HepG2 (cell line): ENCODE results near the gene EVA1C. TPM values are rescaled to one million over a fixed set of nuclear protein-coding genes. Genes with fewer than 3 reads are reported as not detected.

ENCODE experiments used
- ARID2 ChIP-seq: sonication (generic); formaldehyde crosslinking; IDR thresholded peaks from 2 replicates; pipeline ENCODE4 v1.8.1; 2022; ENCODE audit warnings: mild to moderate bottlenecking, missing genetic modification reagents, borderline replicate concordance
- BCL3 ChIP-seq: sonication (generic); formaldehyde crosslinking; IDR thresholded peaks from 2 replicates; pipeline ENCODE4 v1.5.1; 2020; ENCODE audit warnings: mild to moderate bottlenecking, missing genetic modification reagents, moderate library complexity
- BCL6 ChIP-seq: IDR thresholded peaks from 2 replicates; pipeline ENCODE4 v1.6.1; 2016; ENCODE audit warnings: missing genetic modification reagents, missing compliant biosample characterization
- CENPX ChIP-seq: sonication (generic); formaldehyde crosslinking; IDR thresholded peaks from 2 replicates; pipeline ENCODE4 v1.9.0; 2021; ENCODE audit warnings: mild to moderate bottlenecking, missing genetic modification reagents, moderate library complexity
- CREM ChIP-seq, 2 experiments: sonication (generic) in 1 of 2; formaldehyde crosslinking in 1 of 2; IDR thresholded peaks; 2 replicates each; pipeline versions ENCODE4 v1.4.0 to v1.6.1; 2016 to 2020; ENCODE audit warnings: antibody characterized with exemption in 1 of 2, mild to moderate bottlenecking in 1 of 2, missing genetic modification reagents in 1 of 2
- EED ChIP-seq: sonication (generic); formaldehyde crosslinking; IDR thresholded peaks from 2 replicates; pipeline ENCODE4 v1.5.0; 2020; ENCODE audit warnings: mild to moderate bottlenecking, missing genetic modification reagents
- FOXA1 ChIP-seq, 2 experiments: fragments of 450-650 bp in 1 of 2; sonication (generic) in 1 of 2; formaldehyde crosslinking in 1 of 2; IDR thresholded peaks; 2 replicates each; pipeline versions ENCODE4 v1.4.0 to v1.6.1; 2016 to 2020; ENCODE audit warnings: missing genetic modification reagents in 1 of 2
- GATAD2A ChIP-seq: IDR thresholded peaks from 2 replicates; pipeline ENCODE4 v1.6.1; 2016
- HNRNPK ChIP-seq: fragments of 200-400 bp; formaldehyde crosslinking; IDR thresholded peaks from 2 replicates; pipeline ENCODE4 v1.6.1; 2018; ENCODE audit warnings: low read length, low read depth, moderate library complexity, mild to moderate bottlenecking; ENCODE audit not compliant: poor library complexity, severe bottlenecking
- IRF9 ChIP-seq: sonication (generic); formaldehyde crosslinking; IDR thresholded peaks from 2 replicates; pipeline ENCODE4 v1.8.0; 2022; ENCODE audit warnings: missing genetic modification reagents, mild to moderate bottlenecking, borderline replicate concordance
- JUN ChIP-seq: sonication (generic); formaldehyde crosslinking; IDR thresholded peaks from 2 replicates; pipeline ENCODE4 v1.4.0; 2020; ENCODE audit warnings: mild to moderate bottlenecking, missing genetic modification reagents
- JUNB ChIP-seq: sonication (generic); formaldehyde crosslinking; IDR thresholded peaks from 2 replicates; pipeline ENCODE4 v1.8.0; 2022; ENCODE audit warnings: missing genetic modification reagents, mild to moderate bottlenecking, borderline replicate concordance
- KDM2A ChIP-seq: sonication (generic); formaldehyde crosslinking; IDR thresholded peaks from 2 replicates; pipeline ENCODE4 v1.4.0; 2020; ENCODE audit warnings: low read depth, missing genetic modification reagents, borderline replicate concordance
- MAX ChIP-seq: IDR thresholded peaks from 2 replicates; pipeline ENCODE4 v1.6.1; 2012; ENCODE audit warnings: inconsistent platforms
- MEIS2 ChIP-seq: sonication (generic); formaldehyde crosslinking; IDR thresholded peaks from 2 replicates; pipeline ENCODE4 v1.9.0; 2021; ENCODE audit warnings: mild to moderate bottlenecking, missing genetic modification reagents
- MTF2 ChIP-seq: sonication (generic); formaldehyde crosslinking; IDR thresholded peaks from 2 replicates; pipeline ENCODE4 v1.5.0; 2020; ENCODE audit warnings: missing genetic modification reagents, borderline replicate concordance
- NCOA5 ChIP-seq: sonication (generic); formaldehyde crosslinking; IDR thresholded peaks from 2 replicates; pipeline ENCODE4 v1.4.0; 2020; ENCODE audit warnings: missing genetic modification reagents
- NFE2L1 ChIP-seq: sonication (generic); formaldehyde crosslinking; IDR thresholded peaks from 2 replicates; pipeline ENCODE4 v1.4.0; 2020; ENCODE audit warnings: missing genetic modification reagents, mild to moderate bottlenecking, borderline replicate concordance
- SRSF1 ChIP-seq: fragments of 200-400 bp; formaldehyde crosslinking; optimal IDR thresholded peaks from 2 replicates; pipeline ENCODE3; 2017; ENCODE audit warnings: mild to moderate bottlenecking, low read depth, low read length, moderate library complexity
- THAP11 ChIP-seq: IDR thresholded peaks from 2 replicates; pipeline ENCODE4 v1.6.1; 2016; ENCODE audit warnings: missing biosample characterization, missing genetic modification reagents
- ZBTB20 ChIP-seq: sonication (generic); formaldehyde crosslinking; IDR thresholded peaks from 2 replicates; pipeline ENCODE4 v1.8.1; 2023; ENCODE audit warnings: missing genetic modification reagents, low read depth, mild to moderate bottlenecking, borderline replicate concordance
- ZBTB42 ChIP-seq: sonication (generic); formaldehyde crosslinking; IDR thresholded peaks from 2 replicates; pipeline ENCODE4 v1.5.0; 2020; ENCODE audit warnings: mild to moderate bottlenecking, missing genetic modification reagents
- ZBTB8A ChIP-seq: sonication (generic); formaldehyde crosslinking; IDR thresholded peaks from 2 replicates; pipeline ENCODE4 v1.4.0; 2020; ENCODE audit warnings: mild to moderate bottlenecking, low read depth, missing genetic modification reagents, borderline replicate concordance
- ZNF253 ChIP-seq: sonication (generic); formaldehyde crosslinking; IDR thresholded peaks from 2 replicates; pipeline ENCODE4 v1.8.0; 2022; ENCODE audit warnings: mild to moderate bottlenecking, missing genetic modification reagents, borderline replicate concordance
- ZNF468 ChIP-seq: sonication (generic); formaldehyde crosslinking; IDR thresholded peaks from 2 replicates; pipeline ENCODE4 v1.8.0; 2022; ENCODE audit warnings: mild to moderate bottlenecking, moderate library complexity, missing genetic modification reagents
- ZNF674 ChIP-seq: sonication (generic); formaldehyde crosslinking; IDR thresholded peaks from 2 replicates; pipeline ENCODE4 v1.5.0; 2020; ENCODE audit warnings: low read depth, mild to moderate bottlenecking, missing genetic modification reagents
- ZNF713 ChIP-seq: sonication (generic); formaldehyde crosslinking; IDR thresholded peaks from 2 replicates; pipeline ENCODE4 v1.4.0; 2020; ENCODE audit warnings: mild to moderate bottlenecking, missing genetic modification reagents
- ZNF749 ChIP-seq: sonication (generic); formaldehyde crosslinking; IDR thresholded peaks from 2 replicates; pipeline ENCODE4 v1.8.0; 2022; ENCODE audit warnings: mild to moderate bottlenecking, missing genetic modification reagents, moderate library complexity, borderline replicate concordance
- polyA plus RNA-seq, 8 experiments: library from polyadenylated mRNA; depleted of rRNA in 3 of 8; stranded (reverse) in 7 of 8; unstranded in 1 of 8; fragments of >200 nt; fragmentation: Illumina TruSeq in 4 of 8; extraction: Trizol in 4 of 8; gene quantifications; 2 replicates each; pipeline versions ENCODE4 v1.2.1 to v1.2.3, GENCODE V29; 2011 to 2016; ENCODE audit warnings: low read depth in 4 of 8, missing spikeins in 1 of 8, mixed read lengths in 1 of 8; ENCODE audit not compliant: insufficient read depth in 1 of 8
- total RNA-seq, 5 experiments: library from RNA; depleted of rRNA; stranded (reverse); fragments of >200 nt; fragmentation: Illumina TruSeq; extraction: Trizol; gene quantifications; 2 replicates each; pipeline ENCODE4 v1.2.3, GENCODE V29; 2016; ENCODE audit warnings: low read depth in 1 of 5

Gene EVA1C
- total and polyA plus RNA-seq, 2 of the 13 experiments (the other 11 are each of a cell fraction or from before 2014, with no cell fraction given) = 0.29 to 0.34 TPM

- TF ChIP-seq ZBTB42 (CRISPR knock-in tag) = peak; percentile 22; the same call in 1 of the 2 replicates
- TF ChIP-seq CREM (IDR thresholded peaks at IDR 0.05) = no peak
- no peak for TF ChIP-seq CREM (CRISPR knock-in tag; IDR thresholded peaks at IDR 0.05)
- no peak; the same call in 1 of the 2 replicates for TF ChIP-seq ARID2 (CRISPR knock-in tag)
- TF ChIP-seq MTF2 = no peak
- TF ChIP-seq ZBTB20 (CRISPR knock-in tag) = peak; percentile 68; the same call in 1 of the 2 replicates
- no peak for TF ChIP-seq JUNB (CRISPR knock-in tag)
- TF ChIP-seq BCL6 (CRISPR knock-in tag) = peak; percentile 72
- peak; percentile 80 for TF ChIP-seq KDM2A
- TF ChIP-seq BCL3 (CRISPR knock-in tag) = 0 out of 2 replicates have a peak, but pooled peaks have one; percentile 71
- TF ChIP-seq NFE2L1 (CRISPR knock-in tag) = 0 out of 2 replicates have a peak, but pooled peaks have one; percentile 9
- no peak for TF ChIP-seq ZNF674 (CRISPR knock-in tag)
- TF ChIP-seq FOXA1 (IDR thresholded peaks at IDR 0.05) = no peak
- TF ChIP-seq FOXA1 (CRISPR knock-in tag; IDR thresholded peaks at IDR 0.05) = no peak
- no peak for TF ChIP-seq HNRNPK
- peak; percentile 67 for TF ChIP-seq MEIS2 (CRISPR knock-in tag)
- 0 out of 2 replicates have a peak, but pooled peaks have one; percentile 17 for TF ChIP-seq IRF9 (CRISPR knock-in tag)
- TF ChIP-seq JUN (CRISPR knock-in tag) = 0 out of 2 replicates have a peak, but pooled peaks have one; percentile 9
- 0 out of 2 replicates have a peak, but pooled peaks have one; percentile 21 for TF ChIP-seq ZNF749 (CRISPR knock-in tag)
- TF ChIP-seq CENPX (CRISPR knock-in tag) = no peak
- peak; percentile 55 for TF ChIP-seq SRSF1
- TF ChIP-seq NCOA5 (CRISPR knock-in tag) = no peak
- TF ChIP-seq ZNF713 (CRISPR knock-in tag) = no peak
- TF ChIP-seq EED (CRISPR knock-in tag) = no peak
- 0 out of 2 replicates have a peak, but pooled peaks have one; percentile 15 for TF ChIP-seq ZNF468 (CRISPR knock-in tag)
- TF ChIP-seq ZNF253 (CRISPR knock-in tag) = no peak
- peak; percentile 98 for TF ChIP-seq MAX
- TF ChIP-seq GATAD2A (CRISPR knock-in tag) = no peak
- TF ChIP-seq ZBTB8A = no peak
- TF ChIP-seq THAP11 = peak; percentile 86
Measured at GRCh38 chr21:32392880-32393676, 19.4 kb upstream of the EVA1C start, which contains the start of gene URB1 (continued).
